ENCODE results near the gene CPEB3.

The CPEB3 gene

DNA sequence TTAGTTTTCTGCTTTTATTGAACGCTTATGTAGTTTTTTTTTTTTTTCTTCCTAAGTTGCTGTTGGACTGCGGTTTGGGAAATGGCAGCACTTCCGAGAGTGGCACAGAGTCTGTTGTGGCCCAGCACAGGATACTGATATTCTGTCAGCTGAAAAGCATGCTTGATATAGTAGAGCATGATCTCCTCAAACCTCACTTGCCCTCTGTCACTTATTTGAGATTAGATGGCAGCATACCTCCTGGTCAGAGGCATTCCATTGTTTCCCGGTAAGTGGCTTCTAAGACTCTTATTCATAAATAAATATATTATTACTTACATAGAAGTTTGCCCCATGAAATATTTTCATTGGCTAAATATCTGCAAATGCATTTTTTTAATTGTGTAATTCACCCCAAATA, 266.2 kb downstream of the CPEB3 start:
- no peak for DNase-seq

DNA sequence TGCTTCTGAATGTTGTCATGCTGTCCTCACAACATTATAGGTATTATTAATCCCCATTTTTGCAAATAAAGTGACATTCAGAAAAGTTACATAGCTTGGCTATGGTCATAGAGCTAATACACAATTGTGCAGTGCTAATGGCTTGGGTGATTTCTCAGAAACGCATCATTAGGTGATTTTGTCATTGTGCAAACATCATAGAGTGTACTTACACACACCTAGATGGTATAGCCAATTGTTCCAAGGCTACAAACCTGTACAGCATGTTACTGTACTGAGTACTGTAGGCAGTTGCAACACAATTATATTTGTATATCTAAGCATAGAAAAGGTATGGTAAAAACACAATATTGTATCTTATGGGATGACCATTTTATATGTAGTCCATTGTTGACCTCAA, 276.3 kb downstream of the CPEB3 start:
- no peak for DNase-seq

DNA sequence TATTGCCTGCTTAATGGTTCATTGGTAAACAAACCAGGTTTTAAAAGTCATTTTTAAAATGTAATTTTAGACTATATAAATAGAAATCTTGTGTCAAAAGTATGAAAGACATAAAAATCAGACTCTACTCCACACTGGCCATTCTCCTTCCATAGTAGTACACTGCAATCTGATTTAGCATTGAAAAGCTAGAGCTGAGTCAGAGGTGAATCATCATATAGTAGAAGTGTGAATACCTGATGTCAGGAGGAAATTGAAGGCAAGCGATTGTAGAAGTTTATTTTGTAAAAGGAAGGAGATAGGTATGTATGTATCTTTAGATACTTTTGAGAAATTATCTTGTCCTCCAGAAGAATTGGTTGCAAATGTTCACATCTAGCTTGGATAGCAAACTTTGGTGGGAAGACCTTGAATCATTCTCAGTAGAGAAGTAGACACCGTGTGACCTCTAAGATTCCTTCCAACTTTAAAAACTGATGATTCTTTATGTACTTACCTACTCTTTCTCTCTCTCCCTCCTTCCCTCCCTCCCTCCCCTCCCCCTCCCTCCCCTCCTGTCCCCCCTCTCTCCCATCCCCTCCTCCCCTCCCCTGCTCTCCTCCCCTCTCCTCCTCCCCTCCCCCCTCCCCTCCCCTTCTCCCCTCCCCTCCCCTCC, 279.2 kb downstream of the CPEB3 start:
- DNase-seq = no peak

DNA sequence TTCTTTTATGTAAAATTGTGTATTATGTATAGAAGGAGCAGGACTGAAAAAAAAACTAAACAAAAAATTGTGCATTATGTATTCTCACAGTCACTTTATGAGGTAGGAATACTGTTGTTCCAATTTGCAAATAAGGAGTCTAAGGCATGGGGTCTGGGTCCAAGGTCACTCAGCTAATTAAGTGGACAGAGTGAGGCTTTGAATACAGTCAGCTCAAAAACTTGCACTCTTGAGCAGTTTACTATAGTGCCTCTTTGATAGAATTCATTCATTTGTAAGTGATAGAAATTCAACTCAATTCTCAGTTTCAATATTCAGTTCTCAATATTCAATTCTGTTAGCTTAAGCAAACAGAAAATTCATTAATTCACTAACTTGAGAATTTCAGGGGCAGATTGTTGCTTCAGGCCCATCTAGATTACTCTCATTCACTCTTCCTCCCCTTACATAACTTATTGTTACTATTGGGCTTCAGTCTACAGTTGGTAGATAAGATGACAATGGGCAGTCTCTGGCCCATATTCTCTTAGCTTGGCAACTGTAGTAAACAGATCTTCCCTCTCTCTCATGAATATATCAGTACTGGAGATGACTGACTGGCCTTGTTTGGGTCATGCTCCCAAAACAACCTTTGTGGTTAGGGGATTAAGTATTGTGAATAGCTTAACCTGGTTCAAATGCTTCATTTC, 280.7 kb downstream of the CPEB3 start:
- DNase-seq = no peak

DNA sequence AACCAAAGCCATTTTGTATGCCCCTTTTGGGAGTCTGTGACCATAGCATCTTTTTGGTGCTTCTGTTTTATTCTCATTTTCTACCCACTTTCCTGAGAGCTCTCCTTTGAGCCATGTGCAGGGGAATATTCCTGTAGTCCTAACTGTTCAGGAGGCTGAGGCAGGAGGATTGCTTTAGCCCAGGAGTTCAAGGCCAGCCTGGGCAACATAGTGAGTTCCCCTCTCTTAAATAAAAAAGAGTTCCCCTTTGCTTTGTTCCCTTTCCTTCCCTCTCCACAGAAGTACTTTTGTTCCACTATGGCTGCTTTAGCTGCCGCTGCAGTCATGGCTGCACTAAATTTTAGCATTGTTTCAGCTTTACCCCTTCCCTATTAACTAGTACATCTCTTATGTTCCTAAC, 281.4 kb downstream of the CPEB3 start:
- no peak for DNase-seq

DNA sequence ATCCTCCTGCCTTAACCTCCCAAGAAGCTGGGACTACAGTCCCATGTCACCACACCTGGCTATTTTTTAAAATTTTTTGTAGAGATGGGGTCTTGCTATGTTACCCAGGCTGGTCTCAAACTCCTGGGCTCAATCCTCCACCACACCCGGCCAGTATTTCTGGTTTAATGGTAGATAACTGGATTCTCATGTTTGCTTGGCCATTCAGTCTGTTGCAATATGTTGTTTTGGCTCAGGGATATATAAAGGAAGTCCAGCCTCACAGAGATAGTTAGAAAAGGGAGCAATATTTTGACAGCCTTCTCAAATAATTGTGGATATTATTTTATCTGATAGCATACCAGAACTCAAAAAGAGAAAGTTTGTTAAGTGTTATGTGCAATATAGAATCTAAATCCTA, 284.9 kb downstream of the CPEB3 start:
- no peak for DNase-seq

DNA sequence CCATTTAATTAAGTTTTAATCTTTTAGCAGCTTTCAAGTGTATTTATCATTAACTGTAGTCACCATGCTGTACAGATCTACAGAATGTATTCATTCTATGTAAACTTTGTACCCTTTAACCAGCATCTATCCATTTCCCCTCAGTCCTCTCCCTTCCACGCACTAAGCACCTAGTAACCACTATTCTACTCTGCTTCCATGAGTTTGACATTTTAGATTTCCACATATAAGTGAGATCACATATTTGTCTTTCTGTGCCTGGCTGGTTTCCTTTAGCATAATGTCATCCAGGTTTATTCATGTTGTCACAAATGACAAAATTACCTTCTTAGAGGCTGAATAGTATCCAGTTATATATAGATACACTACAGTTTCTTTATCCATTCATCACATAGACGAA, 287.6 kb downstream of the CPEB3 start:
- no peak for DNase-seq

DNA sequence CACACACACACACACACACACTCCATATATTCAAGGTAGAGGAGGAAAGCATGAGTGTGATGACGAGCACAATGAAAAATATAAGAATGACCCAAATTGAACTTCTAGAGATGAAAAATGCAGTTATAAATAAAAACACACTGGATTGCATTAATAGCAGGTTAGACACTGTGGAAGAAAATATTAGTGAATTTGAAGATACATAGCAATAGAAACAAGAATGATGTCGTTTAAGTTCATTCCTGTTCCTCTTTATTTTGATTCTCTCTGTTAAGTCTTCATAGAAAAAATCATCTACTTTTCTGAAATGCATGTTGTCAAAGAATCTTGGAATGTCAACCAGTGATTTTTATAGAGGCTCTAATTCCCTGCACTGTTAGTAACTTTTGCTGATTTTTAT, 288.9 kb downstream of the CPEB3 start:
- no peak for DNase-seq

DNA sequence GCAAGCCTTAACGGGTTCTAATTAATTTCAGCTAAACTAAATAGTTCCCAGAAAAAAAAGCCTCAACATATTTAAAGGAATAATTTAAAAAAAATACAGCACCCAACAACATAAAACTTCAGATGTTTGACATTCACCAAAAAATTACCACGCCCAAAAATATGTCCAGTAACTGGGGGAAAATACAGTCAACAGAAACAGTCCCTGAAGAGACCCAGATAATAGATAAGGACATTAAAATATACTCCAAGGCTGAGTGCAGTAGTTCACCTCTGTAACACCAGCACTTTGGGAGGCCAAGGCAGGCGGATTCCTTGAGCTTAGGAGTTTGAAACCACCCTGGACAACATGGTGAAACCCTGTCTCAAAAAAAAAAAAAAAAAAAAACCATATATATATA, 289.3 kb downstream of the CPEB3 start:
- DNase-seq = no peak
